HG03565 (cell line): Measurements from ENCODE around the gene PCDHGA1.
"Not testable (repeated sequence)": the region's sequence is repeated elsewhere in the genome, so short reads cannot be mapped to it uniquely, and the experiment has no call there.

ENCODE experiments used
- ATAC-seq: cut with Tn5 transposase; IDR thresholded peaks from one replicate; pipeline ENCODE4 v1.9.1; 2021; ENCODE audit warnings: mild to moderate bottlenecking, moderate library complexity; ENCODE audit not compliant: unreplicated experiment

PCDHGA1 gene

GRCh38 chr5:141407790-141408505, 77.6 kb downstream of the PCDHGA1 start, which contains the start of gene PCDHGB6:
TSS of gene PCDHGB6 (plus strand) at chr5:141408021. CDS start at chr5:141408203, 182 bp downstream.
- not testable (repeated sequence) for ATAC-seq

- ATAC-seq: no peak
These were observed 79.4 kb downstream of the PCDHGA1 start for GRCh38 chr5:141409598-141410306.

- no peak for ATAC-seq
These were observed 81.3 kb downstream of the PCDHGA1 start for GRCh38 chr5:141411575-141411974.

- peak; percentile 73 for ATAC-seq
These were observed 82.7 kb downstream of the PCDHGA1 start, which contains the start of gene PCDHGA10 for GRCh38 chr5:141412854-141413539. TSS of gene PCDHGA10 (plus strand) at chr5:141412987. CDS start at chr5:141413176, 189 bp downstream.

GRCh38 chr5:141413540-141414069, 83.3 kb downstream of the PCDHGA1 start:
- ATAC-seq: no peak

GRCh38 chr5:141414548-141415274, 84.4 kb downstream of the PCDHGA1 start:
- ATAC-seq: not testable (repeated sequence)

- not testable (repeated sequence) for ATAC-seq
These were observed 84.9 kb downstream of the PCDHGA1 start for GRCh38 chr5:141415275-141415618.

GRCh38 chr5:141417494-141418172, 87.3 kb downstream of the PCDHGA1 start, which contains the start of gene PCDHGB7:
TSS of gene PCDHGB7 (plus strand) at chr5:141417677. CDS start at chr5:141417860, 183 bp downstream.
- peak; percentile 68 for ATAC-seq

DNA sequence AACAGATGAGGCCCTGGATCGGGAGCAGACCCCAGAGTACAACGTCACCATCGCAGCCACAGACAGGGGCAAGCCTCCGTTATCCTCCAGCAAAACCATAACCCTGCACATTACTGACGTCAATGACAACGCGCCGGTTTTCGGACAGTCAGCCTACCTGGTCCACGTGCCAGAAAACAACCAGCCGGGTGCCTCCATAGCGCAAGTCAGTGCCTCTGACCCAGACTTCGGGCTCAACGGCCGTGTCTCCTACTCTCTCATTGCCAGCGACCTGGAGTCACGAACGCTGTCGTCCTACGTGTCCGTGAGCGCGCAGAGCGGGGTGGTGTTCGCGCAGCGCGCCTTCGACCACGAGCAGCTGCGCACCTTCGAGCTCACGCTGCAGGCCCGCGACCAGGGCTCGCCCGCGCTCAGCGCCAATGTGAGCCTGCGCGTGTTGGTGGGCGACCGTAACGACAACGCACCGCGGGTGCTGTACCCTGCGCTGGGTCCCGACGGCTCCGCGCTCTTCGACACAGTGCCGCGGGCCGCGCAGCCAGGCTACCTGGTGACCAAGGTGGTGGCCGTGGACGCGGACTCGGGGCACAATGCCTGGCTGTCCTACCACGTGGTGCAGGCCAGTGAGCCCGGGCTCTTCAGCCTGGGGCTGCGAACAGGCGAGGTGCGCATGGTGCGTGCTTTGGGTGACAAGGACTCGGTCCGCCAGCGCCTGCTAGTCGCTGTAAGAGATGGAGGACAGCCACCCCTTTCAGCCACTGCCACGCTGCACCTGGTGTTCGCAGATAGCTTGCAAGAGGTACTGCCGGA, 89.0 kb downstream of the PCDHGA1 start:
- ATAC-seq: no peak

- ATAC-seq: peak; percentile 38
These were observed 90.7 kb downstream of the PCDHGA1 start, which contains the start of gene PCDHGA11 for GRCh38 chr5:141420855-141421488. TSS of gene PCDHGA11 (plus strand) at chr5:141421051. CDS start at chr5:141421228, 177 bp downstream.

DNA sequence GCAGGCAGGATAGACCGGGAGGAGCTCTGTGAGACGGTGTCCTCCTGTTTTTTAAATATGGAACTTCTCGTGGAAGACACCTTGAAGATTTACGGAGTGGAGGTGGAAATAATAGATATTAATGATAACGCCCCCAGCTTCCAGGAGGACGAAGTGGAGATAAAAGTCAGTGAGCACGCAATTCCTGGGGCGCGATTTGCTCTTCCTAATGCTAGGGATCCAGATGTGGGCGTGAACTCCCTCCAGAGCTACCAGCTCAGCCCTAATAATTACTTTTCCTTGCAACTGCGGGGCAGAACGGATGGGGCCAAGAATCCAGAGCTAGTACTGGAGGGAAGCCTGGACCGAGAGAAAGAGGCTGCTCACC, 91.2 kb downstream of the PCDHGA1 start:
- no peak for ATAC-seq

- ATAC-seq: no peak
These were observed 92.5 kb downstream of the PCDHGA1 start for GRCh38 chr5:141422742-141423291.

GRCh38 chr5:141427783-141428426, 97.6 kb downstream of the PCDHGA1 start:
- ATAC-seq: no peak

GRCh38 chr5:141430332-141431113, 100.2 kb downstream of the PCDHGA1 start, which contains the start of gene PCDHGA12:
TSS of gene PCDHGA12 (plus strand) at chr5:141430507. CDS start at chr5:141430760, 253 bp downstream.
- peak; percentile 92 for ATAC-seq

DNA sequence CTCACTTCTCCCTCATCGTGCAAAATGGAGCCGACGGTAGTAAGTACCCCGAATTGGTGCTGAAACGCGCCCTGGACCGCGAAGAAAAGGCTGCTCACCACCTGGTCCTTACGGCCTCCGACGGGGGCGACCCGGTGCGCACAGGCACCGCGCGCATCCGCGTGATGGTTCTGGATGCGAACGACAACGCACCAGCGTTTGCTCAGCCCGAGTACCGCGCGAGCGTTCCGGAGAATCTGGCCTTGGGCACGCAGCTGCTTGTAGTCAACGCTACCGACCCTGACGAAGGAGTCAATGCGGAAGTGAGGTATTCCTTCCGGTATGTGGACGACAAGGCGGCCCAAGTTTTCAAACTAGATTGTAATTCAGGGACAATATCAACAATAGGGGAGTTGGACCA, 101.0 kb downstream of the PCDHGA1 start:
- no peak for ATAC-seq

- ATAC-seq: not testable (repeated sequence)
These were observed 102.0 kb downstream of the PCDHGA1 start for GRCh38 chr5:141432308-141432707.

DNA sequence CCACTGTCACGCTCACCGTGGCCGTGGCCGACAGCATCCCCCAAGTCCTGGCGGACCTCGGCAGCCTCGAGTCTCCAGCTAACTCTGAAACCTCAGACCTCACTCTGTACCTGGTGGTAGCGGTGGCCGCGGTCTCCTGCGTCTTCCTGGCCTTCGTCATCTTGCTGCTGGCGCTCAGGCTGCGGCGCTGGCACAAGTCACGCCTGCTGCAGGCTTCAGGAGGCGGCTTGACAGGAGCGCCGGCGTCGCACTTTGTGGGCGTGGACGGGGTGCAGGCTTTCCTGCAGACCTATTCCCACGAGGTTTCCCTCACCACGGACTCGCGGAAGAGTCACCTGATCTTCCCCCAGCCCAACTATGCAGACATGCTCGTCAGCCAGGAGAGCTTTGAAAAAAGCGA, 102.4 kb downstream of the PCDHGA1 start:
- not testable (repeated sequence) for ATAC-seq
